ENCODE results near the gene MAGI2. TPM values are rescaled to one million over a fixed set of nuclear protein-coding genes. Genes with fewer than 3 reads are reported as not detected.

The MAGI2 gene
- total RNA-seq, 2 donors from 2014 or later: 18.3 to 31.8 TPM

GRCh38 chr7:78179211-78179610, 1274.3 kb downstream of the MAGI2 start:
- TF ChIP-seq CTCF (IDR thresholded peaks at IDR 0.05): no peak
- Histone ChIP-seq H3K27ac (no peak overlapping the region), H3K36me3 (no peaks in the 10 kb centered on the region), H3K9me3 (no peaks in the 10 kb centered on the region), H3K27me3 (replicated peaks; ENCODE audit: insufficient read depth) (no peaks in the 10 kb centered on the region), H3K4me3 (no peak overlapping the region), H3K4me1 (ENCODE audit: control insufficient read depth in 1 of 2, low read depth in 2 of 2) (peaks cover 4 to 24% of the 10 kb centered on the region in 2 donors)
- DNase-seq (ENCODE audit: low spot score): no peak
- no peak for ATAC-seq (ENCODE audit: insufficient number of reproducible peaks, low FRiP score, low read depth)

GRCh38 chr7:78178319-78178718, 1275.1 kb downstream of the MAGI2 start:
- Histone ChIP-seq H3K4me3 (no peak overlapping the region), H3K4me1 (ENCODE audit: control insufficient read depth in 1 of 2, low read depth in 2 of 2) (peaks cover 7 to 33% of the 10 kb centered on the region in 2 donors), H3K27ac (no peak overlapping the region), H3K36me3 (no peaks in the 10 kb centered on the region), H3K9me3 (no peaks in the 10 kb centered on the region), H3K27me3 (replicated peaks; ENCODE audit: insufficient read depth) (no peaks in the 10 kb centered on the region)
- TF ChIP-seq CTCF (IDR thresholded peaks at IDR 0.05): no peak
- ATAC-seq (ENCODE audit: insufficient number of reproducible peaks, low FRiP score, low read depth) (no peak), DNase-seq (ENCODE audit: low spot score) (no peak)

GRCh38 chr7:78176171-78176570, 1277.3 kb downstream of the MAGI2 start:
- DNase-seq (ENCODE audit: low spot score) (no peak), ATAC-seq (ENCODE audit: insufficient number of reproducible peaks, low FRiP score, low read depth) (peak; percentile 16)
- no peaks in the 10 kb centered on the region for H3K27me3 ChIP-seq (replicated peaks; ENCODE audit: insufficient read depth)
- TF ChIP-seq CTCF (IDR thresholded peaks at IDR 0.05): no peak
- peak overlapping the region; percentile 49 for H3K4me3 ChIP-seq
- no peaks in the 10 kb centered on the region for H3K36me3 ChIP-seq
- H3K4me1 ChIP-seq (ENCODE audit: control insufficient read depth in 1 of 2, low read depth in 2 of 2): peaks cover 16 to 54% of the 10 kb centered on the region in 2 donors
- H3K9me3 ChIP-seq: no peaks in the 10 kb centered on the region
- peak overlapping the region; percentile 62 to 78 for H3K27ac ChIP-seq

- peaks cover 16 to 54% of the 10 kb centered on the region in 2 donors for H3K4me1 ChIP-seq (ENCODE audit: control insufficient read depth in 1 of 2, low read depth in 2 of 2)
- ATAC-seq (ENCODE audit: insufficient number of reproducible peaks, low FRiP score, low read depth): peak; percentile 30
- H3K27ac ChIP-seq: peak overlapping the region; percentile 62 to 78
- H3K36me3 ChIP-seq: no peaks in the 10 kb centered on the region
- no peaks in the 10 kb centered on the region for H3K27me3 ChIP-seq (replicated peaks; ENCODE audit: insufficient read depth)
- DNase-seq (ENCODE audit: low spot score): no peak
- peak overlapping the region; percentile 49 for H3K4me3 ChIP-seq
- no peaks in the 10 kb centered on the region for H3K9me3 ChIP-seq
- no peak for TF ChIP-seq CTCF (IDR thresholded peaks at IDR 0.05)
Observed at GRCh38 chr7:78175330-78176100, 1278.0 kb downstream of the MAGI2 start.

- DNase-seq (ENCODE audit: low spot score) (no peak), ATAC-seq (ENCODE audit: insufficient number of reproducible peaks, low FRiP score, low read depth) (no peak)
- H3K9me3 ChIP-seq: no peaks in the 10 kb centered on the region
- H3K27me3 ChIP-seq (replicated peaks; ENCODE audit: insufficient read depth): no peaks in the 10 kb centered on the region
- H3K27ac ChIP-seq: peak overlapping the region; percentile 63 to 78
- TF ChIP-seq CTCF (IDR thresholded peaks at IDR 0.05): no peak
- no peak overlapping the region for H3K4me3 ChIP-seq
- peaks cover 16 to 65% of the 10 kb centered on the region in 2 donors for H3K4me1 ChIP-seq (ENCODE audit: control insufficient read depth in 1 of 2, low read depth in 2 of 2)
- no peaks in the 10 kb centered on the region for H3K36me3 ChIP-seq
Observed at GRCh38 chr7:78173666-78174065, 1279.8 kb downstream of the MAGI2 start.
